ENCODE measurements around the gene RPTOR.

Gene RPTOR

DNA sequence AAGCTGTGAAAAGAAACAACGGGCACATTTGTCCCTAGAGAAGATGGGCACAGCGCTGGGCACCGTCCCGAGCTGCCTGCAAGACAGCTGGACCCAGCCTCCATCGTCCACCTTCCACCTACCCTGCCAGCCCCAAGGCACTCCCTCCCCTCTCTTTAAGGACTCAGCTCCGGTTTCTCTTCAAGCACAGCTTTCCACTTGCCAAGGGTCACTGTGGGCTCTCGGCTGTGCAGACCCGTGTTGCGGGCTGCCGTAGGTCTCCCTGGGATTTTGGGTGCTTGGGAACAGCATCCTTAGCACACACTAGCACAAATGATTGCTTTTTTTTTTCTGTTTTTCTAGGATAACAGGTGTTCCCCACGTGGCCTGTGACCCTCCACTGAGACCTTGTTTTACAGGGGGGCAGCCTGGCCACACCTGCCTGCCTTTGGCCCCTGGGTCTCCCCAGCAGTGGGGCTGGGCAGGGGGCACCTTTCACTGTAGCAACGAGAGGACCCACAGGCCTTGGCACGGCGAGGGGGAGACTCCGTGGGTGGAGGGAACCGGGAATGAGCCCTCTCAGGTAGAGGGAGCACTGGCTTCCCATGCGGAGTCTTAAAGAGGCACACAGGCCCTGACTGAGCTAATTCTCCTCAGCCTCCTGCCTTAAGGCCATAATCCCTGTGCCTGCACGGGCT lies 448.4 kb downstream of the RPTOR start:
- no peak for DNase-seq

DNA sequence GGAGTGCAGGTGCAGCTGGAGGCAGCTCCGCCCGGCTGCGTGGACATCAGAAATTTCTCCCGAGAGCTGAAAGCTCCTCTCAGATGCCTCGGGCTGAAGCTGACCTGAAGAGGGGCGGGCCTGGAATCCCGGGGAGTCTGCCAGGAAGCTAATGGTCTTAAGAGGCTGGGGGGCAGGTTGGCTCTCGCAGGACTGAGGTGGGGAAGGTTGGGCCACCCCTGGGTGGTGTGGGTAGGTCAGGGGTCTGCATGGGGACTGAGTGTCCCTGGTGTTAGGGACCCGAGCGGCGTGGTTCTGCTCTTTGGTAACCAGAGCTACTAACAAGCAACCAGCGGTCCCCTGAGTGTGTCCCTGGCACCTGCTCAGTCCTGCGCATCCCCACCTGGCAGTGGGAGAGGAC lies 450.5 kb downstream of the RPTOR start:
- DNase-seq, result no peak

DNA sequence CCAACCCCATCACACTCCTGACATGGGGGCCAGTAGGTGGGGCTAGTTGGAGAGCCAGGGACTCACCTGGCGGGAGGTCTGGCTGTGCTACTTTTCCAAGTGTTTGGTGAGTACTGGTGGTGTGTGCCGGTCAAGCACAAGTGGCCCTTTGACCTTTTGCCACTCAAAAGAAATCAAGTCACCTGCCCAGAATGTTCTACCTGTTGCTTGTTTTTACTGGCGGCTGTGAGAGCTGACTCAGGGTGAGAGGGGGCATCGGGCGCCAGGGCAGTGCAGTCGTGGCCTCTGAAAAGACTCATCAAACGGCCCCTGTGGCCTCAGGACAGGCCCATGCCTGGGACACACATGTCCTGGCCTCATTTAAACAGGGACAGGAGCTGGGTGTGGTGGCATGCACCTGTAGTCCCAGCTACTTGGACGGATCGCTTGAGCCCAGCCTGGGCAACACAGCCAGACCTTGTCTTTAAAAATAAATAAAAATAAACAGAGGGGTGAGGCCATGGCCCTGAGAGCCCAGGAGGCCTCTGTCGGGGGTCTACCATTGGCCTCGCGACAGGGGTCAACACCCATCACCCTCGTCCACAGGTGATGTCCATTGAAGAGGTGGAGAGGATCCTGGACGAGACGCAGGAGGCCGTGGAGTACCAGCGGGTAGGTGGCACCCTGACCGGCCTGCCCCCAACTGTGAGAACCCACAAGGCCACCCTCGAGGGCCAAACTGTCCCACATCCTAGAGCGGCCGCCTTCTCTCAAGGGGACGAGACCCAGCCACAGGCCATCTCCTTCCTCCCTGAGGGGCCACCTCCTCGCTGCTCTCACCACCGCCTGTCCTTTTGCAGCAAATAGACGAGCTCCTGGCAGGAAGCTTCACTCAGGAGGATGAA lies 452.0 kb downstream of the RPTOR start:
- no peak for DNase-seq

DNA sequence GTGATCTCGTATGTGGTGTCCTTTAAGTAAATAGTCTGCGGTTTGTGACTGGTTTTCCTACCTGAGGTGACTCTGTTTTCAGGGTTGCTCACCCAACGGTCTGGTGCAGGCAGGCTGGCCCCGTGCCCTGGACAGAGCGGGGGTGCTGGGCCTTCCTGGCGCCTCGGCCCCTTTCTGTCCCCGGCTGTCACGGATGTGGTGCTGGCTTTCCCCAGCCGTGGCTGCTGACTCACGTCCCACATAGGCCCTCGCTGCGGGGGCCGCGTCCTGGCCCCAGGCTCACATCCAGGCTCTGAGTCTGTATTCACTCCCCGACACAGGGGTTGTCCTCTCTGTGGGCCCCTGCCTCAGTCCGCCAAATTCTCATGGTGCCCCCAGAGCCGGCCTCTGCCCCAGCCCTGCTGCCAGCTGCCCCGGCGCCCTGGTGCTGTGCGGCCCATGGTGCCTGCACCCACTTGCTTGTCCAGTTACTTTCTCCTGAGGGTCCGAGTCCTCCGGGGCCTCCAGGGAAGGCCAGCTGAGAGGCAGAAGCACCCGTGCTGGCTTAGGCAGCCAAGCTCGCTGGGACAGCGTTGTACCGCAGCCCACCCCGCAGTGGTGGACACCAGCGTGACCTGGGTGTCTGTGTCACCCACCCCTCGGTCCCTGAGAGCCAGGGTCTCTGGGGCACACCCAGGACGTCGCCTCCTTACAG lies 452.9 kb downstream of the RPTOR start:
- no peak for DNase-seq

DNA sequence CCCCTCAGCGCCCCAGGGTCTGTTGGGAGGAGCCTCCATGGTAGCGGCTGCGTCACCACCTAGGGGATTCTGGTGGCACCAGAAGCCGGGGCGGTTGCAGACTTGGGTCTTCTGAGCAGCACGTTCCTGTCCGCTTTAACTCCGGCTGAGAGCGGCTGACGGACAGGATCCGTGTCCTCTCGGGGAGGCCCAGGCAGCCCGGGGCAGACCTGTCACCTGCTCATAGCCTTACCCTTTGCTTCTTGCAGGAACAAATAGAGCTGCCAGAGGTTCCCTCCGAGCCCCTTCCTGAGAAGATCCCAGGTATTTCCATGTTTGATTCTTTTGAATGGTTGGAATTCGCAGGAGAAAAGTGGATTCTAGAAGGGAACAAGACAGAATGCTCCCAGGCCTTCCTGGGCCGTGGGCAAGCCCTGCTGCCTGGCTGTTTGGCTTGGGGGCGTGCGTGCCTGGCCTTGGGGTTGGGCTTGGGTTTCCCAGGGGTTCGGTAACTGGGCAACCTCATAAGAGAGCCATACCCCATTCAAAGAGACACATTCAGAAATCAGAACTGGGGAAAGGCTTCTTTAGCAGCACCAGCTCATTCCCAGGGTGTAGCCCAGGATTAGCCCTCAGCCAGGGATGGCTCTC lies 453.6 kb downstream of the RPTOR start:
- no peak for DNase-seq

DNA sequence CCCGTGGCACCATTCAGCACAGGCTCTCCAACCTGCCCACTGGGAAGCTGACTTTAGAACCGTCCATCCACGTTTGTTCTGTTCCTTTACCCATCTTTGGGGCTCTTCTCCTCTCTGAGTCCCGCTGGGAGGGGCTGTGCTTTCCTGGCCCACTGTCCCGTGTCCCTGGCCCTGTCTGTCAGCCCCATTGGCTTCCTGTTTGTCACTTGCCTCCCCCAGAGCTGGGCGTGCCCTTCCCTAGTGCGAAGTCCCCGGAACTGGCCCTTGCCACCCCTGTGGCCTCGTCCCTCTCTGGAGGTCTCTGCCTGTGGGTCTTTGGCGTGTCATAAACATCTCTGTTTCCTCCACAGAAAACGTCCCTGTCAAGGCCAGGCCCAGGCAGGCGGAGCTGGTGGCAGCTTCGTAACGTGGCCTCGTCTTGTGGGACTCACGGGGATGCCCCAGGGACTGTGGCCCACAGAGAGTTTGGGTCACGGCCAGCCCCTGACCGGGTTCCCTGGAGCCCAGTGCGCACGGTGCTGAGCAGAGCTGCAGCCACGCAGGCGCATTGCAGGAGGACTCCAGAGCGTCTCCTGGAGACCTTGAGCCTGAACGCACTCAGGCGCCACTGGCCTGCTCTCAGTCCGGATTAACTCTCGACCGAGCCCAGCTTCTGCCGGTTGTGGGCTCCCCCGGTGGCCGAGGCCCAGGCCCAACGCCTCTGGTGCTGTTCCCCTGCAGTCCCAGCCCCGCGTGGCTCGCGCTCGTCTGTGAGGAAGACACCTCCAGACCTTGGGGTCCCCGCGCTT lies 454.3 kb downstream of the RPTOR start:
- DNase-seq, result no peak

DNA sequence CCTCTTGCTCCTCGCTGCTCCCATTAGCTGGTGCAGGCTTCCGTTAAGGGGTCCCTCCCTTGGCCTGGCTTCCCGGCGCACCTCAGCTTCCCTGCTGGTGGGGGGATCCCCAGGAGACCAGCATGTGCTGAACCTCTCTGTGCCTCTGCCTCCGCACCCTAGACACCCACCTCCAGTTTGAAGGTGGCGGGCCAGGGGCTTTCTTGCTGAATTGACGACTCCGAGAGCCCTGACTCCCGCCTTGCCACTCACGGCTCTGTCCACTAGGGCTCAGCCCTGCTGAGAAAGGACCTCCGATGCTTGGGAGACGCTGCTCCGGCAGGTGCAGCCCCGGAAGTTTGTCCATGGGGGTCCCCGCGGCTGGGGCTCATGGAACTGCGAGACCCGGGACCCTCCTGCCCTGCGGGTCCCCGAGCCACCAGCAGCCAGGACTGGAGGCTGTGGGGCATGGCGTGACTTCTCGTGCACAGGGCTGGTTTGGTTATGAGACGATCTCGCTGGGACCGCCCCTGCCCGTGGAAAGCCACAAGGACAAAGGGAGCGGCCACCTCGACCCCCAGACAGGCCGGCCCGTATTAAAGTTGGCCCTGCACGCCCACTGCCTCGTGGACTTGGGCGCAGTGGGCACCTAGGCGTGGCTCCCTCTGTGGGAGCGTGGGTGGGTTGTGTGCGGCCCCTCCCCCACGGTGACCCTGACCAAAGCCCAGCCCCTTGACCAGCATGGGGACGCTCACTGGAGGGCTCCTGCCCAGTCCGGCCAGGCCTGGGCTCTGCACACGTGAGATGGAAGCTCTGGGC lies 455.1 kb downstream of the RPTOR start:
- DNase-seq, result no peak

DNA sequence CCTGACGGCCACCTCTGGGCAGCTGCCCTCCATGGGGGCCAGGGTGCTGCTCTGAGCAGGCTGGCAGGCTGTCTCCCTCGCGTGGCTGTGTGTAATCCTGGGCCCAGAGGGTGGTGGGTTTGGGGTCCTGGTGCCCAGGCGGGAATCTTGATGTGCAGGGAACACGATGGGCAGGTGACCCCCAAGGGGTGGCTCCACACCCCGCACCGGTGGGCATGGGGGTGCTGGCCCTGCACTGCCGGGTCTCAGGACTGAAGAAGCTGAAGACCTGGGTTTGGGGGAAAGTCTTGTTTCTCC lies 455.6 kb downstream of the RPTOR start:
- no peak for DNase-seq

DNA sequence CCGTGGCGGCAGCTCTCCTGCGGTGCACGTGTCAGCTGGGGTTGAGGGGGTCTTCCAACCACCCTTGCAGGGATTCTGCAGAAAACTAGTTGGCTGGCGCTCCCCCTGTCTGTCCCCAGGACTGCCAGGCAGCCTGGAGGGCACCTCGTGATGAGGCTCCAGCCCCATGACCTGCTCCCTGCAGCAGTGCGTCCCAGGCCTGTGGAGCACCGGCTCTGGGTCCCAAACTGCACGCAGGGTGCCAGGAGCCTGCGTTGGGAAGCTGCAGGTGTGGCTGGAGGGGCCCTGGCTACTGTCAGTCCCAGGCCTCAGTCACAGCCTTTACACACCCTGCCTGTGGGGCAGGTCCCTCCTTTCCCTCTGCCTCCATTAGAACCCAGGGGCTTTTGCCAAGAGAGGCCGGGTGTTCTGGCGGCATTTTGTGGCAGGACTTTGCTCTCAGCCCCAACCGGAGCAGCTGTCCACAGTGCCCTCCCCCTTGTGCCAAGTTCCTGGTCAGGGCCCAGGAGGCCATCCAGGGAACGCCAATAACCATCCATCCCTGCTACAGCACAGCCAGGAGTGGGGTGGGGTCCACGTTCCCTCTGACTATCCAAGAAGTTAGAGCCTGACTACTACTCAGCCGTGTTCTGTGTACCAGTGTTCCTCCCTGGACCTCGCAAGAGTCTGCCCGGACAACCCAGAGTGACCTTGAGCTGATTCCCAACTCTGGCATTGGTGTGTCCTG lies 456.2 kb downstream of the RPTOR start:
- no peak for DNase-seq

DNA sequence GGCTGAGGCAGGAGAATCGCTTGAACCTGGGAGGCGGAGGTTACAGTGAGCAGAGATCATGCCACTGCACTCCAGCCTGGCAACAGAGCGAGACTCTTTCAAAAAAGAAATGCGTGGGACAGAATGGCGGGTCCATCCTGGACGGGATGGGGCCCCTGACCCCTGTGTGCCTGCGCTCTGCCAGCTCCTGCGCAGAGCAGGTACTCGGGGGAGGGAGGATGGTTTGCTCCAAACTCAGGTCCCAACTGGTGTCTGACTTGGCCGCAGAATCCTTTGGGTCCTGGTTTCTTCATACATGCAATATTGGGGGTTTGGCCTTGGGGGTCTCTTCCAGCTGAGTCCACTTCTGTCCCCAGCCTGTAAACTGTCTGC lies 457.4 kb downstream of the RPTOR start:
- DNase-seq, result no peak

DNA sequence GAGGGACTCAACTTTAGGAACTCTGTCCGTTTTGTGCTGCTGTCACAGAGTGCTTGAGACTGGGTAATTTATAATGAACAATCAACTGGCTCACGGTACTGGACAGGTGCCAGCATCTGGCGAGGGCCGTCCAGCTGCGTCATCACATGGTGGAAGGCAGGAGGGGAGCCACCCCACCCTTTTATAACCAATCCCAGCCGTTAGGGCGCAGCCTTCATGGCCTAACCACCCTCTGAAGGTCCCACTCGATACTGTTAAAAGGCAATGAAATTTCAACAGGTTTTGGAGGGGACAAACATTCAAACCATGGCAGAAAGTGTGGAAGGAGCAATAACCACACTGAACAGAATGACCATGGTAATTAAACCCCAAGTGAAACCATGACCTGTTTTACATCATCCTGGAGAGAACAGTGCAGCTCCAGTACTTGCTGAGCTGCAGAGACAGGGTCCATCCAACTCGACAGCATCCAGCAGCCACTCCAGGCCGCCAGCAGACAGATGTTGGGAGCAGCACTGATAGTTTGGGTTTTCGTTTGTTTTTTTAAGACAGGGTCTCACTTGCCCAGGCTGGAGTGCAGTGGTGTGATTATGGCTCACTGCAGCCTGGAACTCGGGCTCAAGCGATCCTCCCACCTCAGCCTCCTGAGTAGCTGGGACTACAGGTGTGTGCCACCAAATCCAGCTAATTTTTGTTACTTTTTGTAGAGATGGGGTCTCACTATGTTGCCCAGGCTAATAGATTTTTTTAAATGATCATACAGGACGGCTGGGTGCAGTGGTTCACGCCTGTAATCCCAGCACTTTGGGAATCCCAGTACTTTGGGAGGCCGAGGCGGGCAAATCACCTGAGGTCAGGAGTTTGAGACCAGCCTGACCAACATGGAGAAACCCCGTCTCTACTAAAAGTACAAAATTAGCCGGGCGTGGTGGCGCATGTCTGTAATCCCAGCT lies 458.0 kb downstream of the RPTOR start:
- DNase-seq, result no peak

DNA sequence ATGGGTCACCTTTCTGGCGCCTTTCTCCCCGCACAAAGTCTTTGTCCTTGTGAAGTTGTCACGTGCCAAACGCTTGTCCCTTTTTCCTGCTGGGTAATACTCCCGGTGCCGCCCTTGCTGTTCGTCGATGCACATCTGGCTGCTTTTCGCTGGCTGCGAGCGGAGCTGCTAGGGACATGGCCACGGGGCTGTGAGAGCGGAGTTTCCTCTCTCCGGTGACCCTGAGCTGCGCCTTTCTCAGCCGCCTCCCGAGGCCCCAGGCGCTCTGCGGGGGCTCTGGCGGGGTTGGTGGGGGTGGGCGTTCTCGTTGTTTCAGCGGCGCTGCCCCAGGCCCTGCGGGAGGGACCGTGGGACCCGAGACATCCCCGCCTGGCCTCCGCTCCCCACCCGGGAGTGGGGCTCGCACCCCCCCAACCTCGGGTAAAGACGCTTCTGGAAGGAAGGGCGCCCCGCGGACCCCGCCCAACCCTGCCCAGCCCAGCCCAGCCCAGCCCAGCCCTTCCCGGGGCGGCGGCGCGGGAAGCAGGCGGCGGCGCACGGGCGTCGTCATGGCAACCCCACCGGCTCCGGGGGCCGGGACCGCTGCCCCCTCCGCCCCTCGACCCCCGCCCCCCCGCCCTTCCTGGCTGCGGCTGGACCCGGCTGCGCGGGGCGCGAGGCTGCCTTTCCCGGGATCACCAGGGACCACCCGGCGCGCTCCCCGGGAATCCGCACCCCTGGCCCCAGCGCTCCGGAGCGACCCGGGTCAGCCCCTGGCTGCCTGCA lies 459.3 kb downstream of the RPTOR start:
- DNase-seq, result no peak

DNA sequence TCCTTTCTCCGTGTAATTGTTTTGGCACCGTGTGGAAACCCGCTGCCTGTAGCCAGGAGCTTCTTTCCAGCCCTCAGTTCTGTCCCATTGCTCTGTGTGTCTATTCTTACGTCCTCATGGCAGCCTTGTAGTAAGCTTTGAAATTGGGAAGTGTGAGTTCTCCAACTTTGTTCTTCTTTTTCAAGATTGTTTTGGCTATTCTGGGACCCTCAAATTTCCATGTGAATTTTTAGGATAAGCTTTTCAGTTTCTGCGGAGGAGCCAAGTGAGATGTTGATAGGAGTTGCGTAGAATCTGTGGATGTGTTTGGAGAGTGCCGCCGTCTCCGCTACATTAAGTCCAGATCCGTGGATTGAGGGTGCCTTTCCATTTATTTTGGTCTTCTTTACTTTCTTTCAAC lies 462.3 kb downstream of the RPTOR start:
- DNase-seq, result no peak

DNA sequence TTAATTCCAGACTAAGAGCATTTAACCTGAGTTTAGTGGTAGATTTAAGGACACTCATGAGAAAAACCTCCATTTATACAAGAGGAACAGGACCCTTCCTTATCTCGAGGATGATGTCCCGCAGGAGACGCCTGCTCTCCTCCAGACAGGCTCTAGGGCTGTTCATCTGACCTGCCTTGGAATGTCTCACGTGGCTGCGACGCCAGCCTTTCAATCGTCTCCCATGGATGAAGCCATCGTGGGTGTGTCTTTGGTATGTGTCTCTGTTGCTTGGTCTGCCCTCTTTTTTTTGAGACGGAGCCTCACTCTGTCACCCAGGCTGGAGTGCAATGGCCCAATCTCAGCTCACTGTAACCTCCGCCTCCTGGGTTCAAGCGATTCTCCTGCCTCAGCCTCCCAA lies 463.5 kb downstream of the RPTOR start:
- no peak for DNase-seq

DNA sequence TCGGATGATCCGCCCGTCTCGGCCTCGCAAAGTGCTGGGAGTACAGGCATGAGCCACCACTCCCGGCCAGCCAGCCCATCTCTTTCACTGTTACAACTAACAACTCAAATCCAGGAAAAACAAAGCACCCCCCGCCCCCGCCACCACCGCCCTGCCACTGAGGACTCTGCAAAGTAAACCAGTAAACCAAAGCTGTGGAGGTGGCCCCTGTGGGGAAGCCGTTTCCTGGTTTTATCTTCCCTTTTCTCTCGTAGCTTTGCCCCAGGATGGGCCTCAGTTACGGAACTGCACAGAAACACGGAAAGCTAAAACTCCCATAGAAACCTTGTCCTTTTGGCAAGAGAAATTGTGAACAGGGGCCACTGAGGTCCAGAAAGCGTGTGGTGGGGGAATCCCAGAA lies 464.5 kb downstream of the RPTOR start:
- no peak for DNase-seq

DNA sequence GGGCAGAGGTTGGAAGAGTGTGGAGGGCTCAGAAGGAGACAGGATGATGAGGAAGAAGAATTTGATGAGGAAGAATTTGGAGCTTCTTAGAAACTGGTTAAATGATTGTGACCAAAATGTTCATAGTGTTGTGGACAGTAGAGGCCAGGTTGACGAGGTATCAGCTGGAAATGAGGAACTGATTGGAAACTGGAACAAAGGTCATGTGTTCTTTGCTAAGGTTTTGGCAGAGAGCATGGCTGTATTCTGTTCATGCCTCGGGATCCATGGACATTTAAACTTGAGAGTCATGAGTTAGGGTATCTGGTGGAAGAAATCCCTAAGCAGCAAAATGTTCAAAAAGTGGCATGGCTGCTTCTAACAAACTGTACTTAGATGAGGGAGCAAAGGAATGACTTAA lies 466.3 kb downstream of the RPTOR start:
- DNase-seq, result no peak

DNA sequence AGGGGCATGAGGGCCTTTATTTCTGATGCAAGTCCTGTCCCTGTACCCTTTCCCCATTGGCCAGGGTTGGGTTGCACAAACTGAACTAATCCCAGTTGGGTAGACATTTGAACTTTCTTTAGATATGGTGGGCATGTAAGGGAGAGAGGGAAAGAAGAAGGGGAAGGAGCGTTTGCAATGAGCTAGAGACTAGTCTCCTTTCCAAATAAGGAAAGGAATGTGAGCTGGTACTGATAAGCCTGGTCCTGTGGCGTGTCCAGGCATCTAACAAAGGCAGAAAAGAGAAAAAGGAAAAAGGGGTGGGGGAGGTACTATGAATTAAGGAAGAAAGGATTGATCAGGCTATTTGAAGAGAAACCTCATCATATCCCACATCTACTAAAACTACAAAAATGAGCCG lies 467.3 kb downstream of the RPTOR start:
- DNase-seq, result no peak

DNA sequence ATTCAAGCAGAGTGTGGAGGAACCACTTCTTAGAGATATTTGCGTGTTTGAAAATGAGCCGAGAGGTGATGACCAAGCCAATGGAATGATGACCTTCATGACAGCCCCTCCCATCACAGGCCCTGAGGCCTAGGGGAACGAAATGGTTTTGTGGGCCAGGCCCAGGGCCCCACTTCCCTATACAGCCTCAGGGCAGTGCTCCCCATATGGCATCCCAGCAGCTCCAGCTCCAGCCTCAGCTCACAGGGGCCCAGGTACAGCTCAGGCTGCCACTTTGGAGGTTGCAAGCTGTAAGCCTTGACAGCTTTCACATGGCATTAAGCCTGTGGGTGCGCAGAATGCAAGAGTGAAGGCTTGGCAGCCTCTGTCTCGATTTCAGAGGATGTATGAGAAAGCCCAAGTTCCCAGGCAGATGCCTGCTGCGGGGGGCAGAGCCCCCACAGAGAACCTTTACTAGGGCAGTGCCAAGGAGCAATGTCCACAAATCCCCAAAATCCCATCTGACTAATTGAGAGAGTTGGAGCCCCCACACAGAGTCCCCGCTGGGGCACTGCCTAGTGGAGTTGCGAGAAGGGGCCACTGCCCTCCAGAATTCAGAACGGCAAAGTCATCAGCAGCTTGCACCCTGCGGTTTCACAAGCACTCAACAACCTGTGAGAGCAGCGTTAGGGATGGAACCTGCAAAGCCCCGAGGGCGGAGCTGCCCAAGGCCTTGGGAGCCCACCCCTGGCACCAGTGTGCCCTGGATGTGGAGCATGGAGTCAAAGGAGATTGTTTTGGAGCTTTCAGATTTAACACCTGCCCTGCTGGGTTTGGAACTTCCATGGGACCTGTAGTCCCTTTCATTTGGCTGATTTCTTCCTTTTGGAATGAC lies 468.2 kb downstream of the RPTOR start:
- DNase-seq, result no peak
